Neural cell (in vitro differentiated cells): Measurements from ENCODE around the gene QRFPR. TPM values are rescaled to one million over a fixed set of nuclear protein-coding genes. Genes with fewer than 3 reads are reported as not detected.

ENCODE experiments used
- H2AFZ ChIP-seq: fragments of 200-600, 300-800 bp; sonication (generic), shearing (Covaris generic); 2 replicates; pipeline ENCODE4 v1.6.0; 2014; ENCODE audit warnings: low read depth, mild to moderate bottlenecking, antibody characterized with exemption, low read length, moderate library complexity
- H3F3A ChIP-seq: fragments of 200-600 bp; shearing (Covaris generic); 2 replicates; pipeline ENCODE4 v1.6.1; 2016; ENCODE audit warnings: mild to moderate bottlenecking, moderate library complexity, mixed read lengths, antibody characterized with exemption, low read length; ENCODE audit not compliant: insufficient read depth, poor library complexity, severe bottlenecking
- H3K27ac ChIP-seq: fragments of 200-600, 300-800 bp; sonication (generic), shearing (Covaris generic); 2 replicates; pipeline ENCODE4 v1.5.1; 2014; ENCODE audit warnings: mild to moderate bottlenecking, low read length, moderate library complexity
- H3K27me3 ChIP-seq: fragments of 300-800, 200-600 bp; sonication (generic), shearing (Covaris generic); 2 replicates; pipeline ENCODE4 v1.6.0; 2014; ENCODE audit warnings: mild to moderate bottlenecking, low read depth, low read length, moderate library complexity; ENCODE audit not compliant: insufficient read depth
- H3K36me3 ChIP-seq: fragments of 300-800, 200-600 bp; sonication (generic), shearing (Covaris generic); 2 replicates; pipeline ENCODE4 v1.5.1; 2014; ENCODE audit warnings: mild to moderate bottlenecking, antibody characterized with exemption, low read length, moderate library complexity; ENCODE audit not compliant: insufficient read depth
- H3K4me2 ChIP-seq: fragments of 300-800, 200-600 bp; sonication (generic), shearing (Covaris generic); 2 replicates; pipeline ENCODE4 v1.6.0; 2014; ENCODE audit warnings: mild to moderate bottlenecking, low read length
- H3K4me3 ChIP-seq: fragments of 300-800, 200-600 bp; sonication (generic), shearing (Covaris generic); 2 replicates; pipeline ENCODE4 v1.5.1; 2014; ENCODE audit warnings: mild to moderate bottlenecking, low read length, moderate library complexity
- H3K79me2 ChIP-seq: fragments of 200-600 bp; shearing (Covaris generic); replicated peaks from 2 replicates; pipeline ENCODE4 v1.6.0; 2014; ENCODE audit warnings: mild to moderate bottlenecking, low read length, moderate library complexity; ENCODE audit not compliant: insufficient read depth
- H3K9ac ChIP-seq: fragments of 300-800, 200-600 bp; sonication (generic), shearing (Covaris generic); 2 replicates; pipeline ENCODE4 v1.6.1; 2016; ENCODE audit warnings: mild to moderate bottlenecking, low read length, mixed read lengths
- H3K9me2 ChIP-seq: fragments of 200-600 bp; shearing (Covaris generic); 2 replicates; pipeline ENCODE4 v1.6.1; 2016; ENCODE audit warnings: mild to moderate bottlenecking, low read length, mixed read lengths; ENCODE audit not compliant: insufficient read depth
- H3K9me3 ChIP-seq: fragments of 200-600, 300-800 bp; sonication (generic), shearing (Covaris generic); 2 replicates; pipeline ENCODE4 v1.6.1; 2016; ENCODE audit warnings: mild to moderate bottlenecking, mixed run types, low read length, moderate library complexity, mixed read lengths
- H4K20me1 ChIP-seq: fragments of 200-600 bp; shearing (Covaris generic); 2 replicates; pipeline ENCODE4 v1.6.1; 2016; ENCODE audit warnings: mild to moderate bottlenecking, mixed run types; ENCODE audit not compliant: insufficient read depth
- CTCF ChIP-seq: fragments of 450-650 bp; IDR thresholded peaks from 2 replicates; pipeline ENCODE4 v1.5.1; 2014; ENCODE audit warnings: antibody characterized with exemption, mild to moderate bottlenecking, moderate library complexity; ENCODE audit not compliant: poor library complexity, severe bottlenecking
- EP300 ChIP-seq: fragments of 450-650 bp; conservative IDR thresholded peaks from 2 replicates; pipeline ENCODE4 v1.6.1; 2014; ENCODE audit warnings: antibody characterized with exemption, mild to moderate bottlenecking, moderate library complexity; ENCODE audit not compliant: poor library complexity, severe bottlenecking
- EZH2 ChIP-seq: fragments of 200-600, 300-800 bp; shearing (Covaris generic), sonication (generic); IDR thresholded peaks from 2 replicates; pipeline ENCODE4 v1.6.1; 2014; ENCODE audit warnings: antibody characterized with exemption, low read length, borderline replicate concordance, mild to moderate bottlenecking; ENCODE audit not compliant: insufficient read depth, poor library complexity, severe bottlenecking
- MXI1 ChIP-seq: fragments of 450-650 bp; conservative IDR thresholded peaks from 2 replicates; pipeline ENCODE4 v1.6.1; 2014; ENCODE audit warnings: antibody characterized with exemption, mild to moderate bottlenecking; ENCODE audit not compliant: poor library complexity, severe bottlenecking
- POLR2AphosphoS5 ChIP-seq: IDR thresholded peaks from 2 replicates; pipeline ENCODE4 v1.6.1; 2012
- RAD21 ChIP-seq: fragments of 450-650 bp; conservative IDR thresholded peaks from 2 replicates; pipeline ENCODE4 v1.6.1; 2014; ENCODE audit warnings: antibody characterized with exemption, mild to moderate bottlenecking, moderate library complexity
- REST ChIP-seq: IDR thresholded peaks from 2 replicates; pipeline ENCODE4 v1.6.1; 2012; ENCODE audit warnings: borderline replicate concordance
- SMC3 ChIP-seq: fragments of 450-650 bp; conservative IDR thresholded peaks from 2 replicates; pipeline ENCODE4 v1.6.1; 2014; ENCODE audit warnings: antibody characterized with exemption, mild to moderate bottlenecking, moderate library complexity; ENCODE audit not compliant: poor library complexity
- TAF1 ChIP-seq: IDR thresholded peaks from 2 replicates; pipeline ENCODE4 v1.6.1; 2012; ENCODE audit warnings: low read depth
- polyA plus RNA-seq: library from polyadenylated mRNA; depleted of rRNA; stranded (reverse); fragments of >200 nt; gene quantifications from 2 replicates; pipeline ENCODE4 v1.2.3, GENCODE V29; 2014

QRFPR gene
- polyA plus RNA-seq, 1 donor from 2014 or later: 0.54 TPM

- Histone ChIP-seq H3K27me3 (no peaks in the 10 kb centered on the region), H3K9me3 (no peaks in the 10 kb centered on the region), H3K4me2 (no peak overlapping the region), H4K20me1 (no peaks in the 10 kb centered on the region), H3K79me2 (no peaks in the 10 kb centered on the region), H3K27ac (no peak overlapping the region), H3K9me2 (no peaks in the 10 kb centered on the region), H3F3A (no peaks in the 10 kb centered on the region), H2AFZ (no peak overlapping the region), H3K4me3 (no peak overlapping the region), H3K36me3 (no peaks in the 10 kb centered on the region), H3K9ac (no peak overlapping the region)
- no peak for TF ChIP-seq EP300
- TF ChIP-seq MXI1: no peak
- TF ChIP-seq EZH2: no peak
- no peak for TF ChIP-seq REST
- TF ChIP-seq RAD21: no peak
- no peak for TF ChIP-seq SMC3
- no peak for TF ChIP-seq TAF1
- TF ChIP-seq POLR2AphosphoS5: no peak
- no peak for TF ChIP-seq CTCF
Measured at GRCh38 chr4:121392426-121393086, 11.7 kb upstream of the QRFPR start.

DNA sequence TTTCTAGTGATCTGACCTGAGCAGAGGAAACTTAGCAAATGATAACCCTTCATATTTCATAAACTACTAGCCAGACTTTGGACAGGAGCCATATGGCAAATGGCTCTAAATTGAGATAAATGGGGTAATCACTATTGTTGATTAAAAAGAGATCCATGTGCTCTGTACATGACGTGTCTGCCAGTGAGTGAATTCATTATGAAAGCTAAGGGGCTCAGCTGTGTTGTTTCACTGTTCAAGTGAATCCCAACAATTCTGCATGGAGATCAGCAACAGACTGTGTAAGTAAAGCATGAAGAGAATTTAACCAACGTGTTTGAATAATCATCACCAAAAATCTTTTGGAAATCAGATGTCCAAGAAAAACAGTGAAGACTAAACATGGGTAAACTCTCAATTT lies 9.5 kb upstream of the QRFPR start:
- Histone ChIP-seq H3K9me2 (no peaks in the 10 kb centered on the region), H3K36me3 (no peaks in the 10 kb centered on the region), H3K27me3 (no peaks in the 10 kb centered on the region), H3K9ac (no peak overlapping the region), H4K20me1 (no peaks in the 10 kb centered on the region), H3K4me3 (no peak overlapping the region), H3K4me2 (no peak overlapping the region), H3K9me3 (no peaks in the 10 kb centered on the region), H3K27ac (no peak overlapping the region), H3F3A (no peaks in the 10 kb centered on the region), H3K79me2 (no peaks in the 10 kb centered on the region), H2AFZ (no peak overlapping the region)
- no peak for TF ChIP-seq EP300
- TF ChIP-seq SMC3: no peak
- no peak for TF ChIP-seq REST
- TF ChIP-seq POLR2AphosphoS5: no peak
- no peak for TF ChIP-seq TAF1
- no peak for TF ChIP-seq EZH2
- no peak for TF ChIP-seq MXI1
- no peak for TF ChIP-seq RAD21
- no peak for TF ChIP-seq CTCF
